Fibroblast of the conjunctiva (primary cell): ENCODE data around the gene LRRC40.

ENCODE experiments used
- DNase-seq: peaks from one replicate; pipeline ENCODE4 v3.0.0-alpha.2; 2010; ENCODE audit warnings: low read depth

Gene LRRC40

GRCh38 chr1:70115315-70115714, 90.1 kb downstream of the LRRC40 start:
- DNase-seq: no peak

GRCh38 chr1:70112838-70113237, 92.5 kb downstream of the LRRC40 start:
- DNase-seq: no peak

DNA sequence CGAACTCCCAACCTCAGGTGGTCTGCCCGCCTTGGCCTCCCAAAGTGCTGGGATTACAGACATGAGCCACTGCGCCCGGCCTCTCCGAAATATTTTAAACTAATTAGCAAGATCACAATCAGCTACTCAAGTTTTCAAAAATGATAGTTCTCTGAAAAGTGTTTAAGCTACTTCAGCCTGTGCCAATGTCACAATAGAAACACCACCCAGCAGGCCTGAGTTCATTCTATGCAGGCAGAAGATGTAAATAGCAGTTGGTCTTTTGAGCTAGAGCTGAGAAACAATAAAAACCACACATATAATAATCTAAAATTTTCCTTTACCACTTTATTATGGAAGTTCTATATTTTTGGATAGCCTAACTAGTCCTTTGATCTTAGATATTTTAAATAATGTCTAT, 96.1 kb downstream of the LRRC40 start:
- no peak for DNase-seq

DNA sequence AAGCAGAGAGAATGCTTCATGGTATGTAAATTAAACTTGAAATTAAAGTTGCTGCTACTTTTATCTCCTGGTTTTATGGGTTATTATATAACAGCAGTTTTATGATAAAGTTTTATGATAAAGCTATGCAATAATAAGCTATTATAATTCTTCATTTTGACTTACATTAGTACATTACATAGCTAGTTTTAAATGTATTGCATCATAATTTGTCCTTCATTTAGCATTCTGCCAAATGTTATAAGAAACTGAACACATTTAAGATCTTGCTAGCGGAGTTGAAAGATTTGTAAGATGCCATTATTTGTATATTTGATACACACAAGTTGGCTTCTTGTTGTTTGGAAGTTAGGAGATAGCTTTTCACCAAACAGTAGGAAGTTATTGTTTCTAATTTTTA, 101.6 kb downstream of the LRRC40 start:
- DNase-seq: no peak

DNA sequence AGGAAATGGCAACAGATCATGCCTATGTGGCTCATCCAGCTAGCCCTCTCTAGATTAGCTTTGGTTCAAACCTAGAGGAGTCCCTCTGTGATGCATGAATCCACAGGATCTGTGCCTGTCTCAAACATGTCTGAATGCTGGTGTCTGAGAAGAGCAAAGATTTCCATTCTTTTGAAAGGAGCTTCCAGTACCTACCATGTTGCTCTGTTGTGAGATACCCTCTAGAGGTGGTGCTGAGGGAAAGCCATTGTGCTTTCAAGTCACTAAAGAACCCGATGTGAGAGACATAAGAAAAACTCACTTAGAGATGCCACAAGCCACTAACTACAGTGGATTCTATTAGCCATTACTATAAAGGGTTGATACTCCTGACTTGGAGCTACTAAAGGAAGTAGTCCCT, 103.6 kb downstream of the LRRC40 start:
- no peak for DNase-seq

GRCh38 chr1:70101231-70101630, 104.1 kb downstream of the LRRC40 start:
- no peak for DNase-seq
